HEK293 (cell line): Measurements from ENCODE around the gene RTP5.

Experiments used
- PRDM1 ChIP-seq: fragments of 450-650 bp; formaldehyde crosslinking; IDR thresholded peaks from 2 replicates; pipeline ENCODE4; 2016; ENCODE audit warnings: missing biosample characterization, missing genetic modification characterization
- TRIM28 ChIP-seq: IDR thresholded peaks from 2 replicates; pipeline ENCODE4 v1.6.1; 2011; ENCODE audit warnings: low read length, control low read depth, borderline replicate concordance
- YY1 ChIP-seq: fragments of 450-650 bp; formaldehyde crosslinking; IDR thresholded peaks from 2 replicates; pipeline ENCODE4 v1.5.1; 2018; ENCODE audit warnings: missing biosample characterization, missing genetic modification characterization
- ZEB2 ChIP-seq: fragments of 450-650 bp; formaldehyde crosslinking; IDR thresholded peaks from 2 replicates; pipeline ENCODE4 v1.5.1; 2016; ENCODE audit warnings: missing biosample characterization, missing genetic modification characterization
- ZNF2 ChIP-seq: fragments of 450-650 bp; formaldehyde crosslinking; IDR thresholded peaks from 2 replicates; pipeline ENCODE4 v1.5.1; 2016; ENCODE audit warnings: missing biosample characterization, missing genetic modification characterization
- ZNF24 ChIP-seq: fragments of 450-650 bp; formaldehyde crosslinking; IDR thresholded peaks from 2 replicates; pipeline ENCODE4 v1.5.1; 2016; ENCODE audit warnings: missing biosample characterization, missing genetic modification characterization
- ZNF394 ChIP-seq: fragments of 450-650 bp; formaldehyde crosslinking; IDR thresholded peaks from 2 replicates; pipeline ENCODE4 v1.5.1; 2016; ENCODE audit warnings: missing biosample characterization, missing genetic modification characterization, mild to moderate bottlenecking, moderate library complexity, borderline replicate concordance
- ZNF777 ChIP-seq: fragments of 450-650 bp; formaldehyde crosslinking; IDR thresholded peaks from 2 replicates; pipeline ENCODE4 v1.5.1; 2017; ENCODE audit warnings: missing biosample characterization, missing genetic modification characterization, borderline replicate concordance
- ZNF791 ChIP-seq: fragments of 450-650 bp; formaldehyde crosslinking; IDR thresholded peaks from 2 replicates; pipeline ENCODE4 v1.5.1; 2016; ENCODE audit warnings: missing biosample characterization, missing genetic modification characterization
- TF ChIP-seq, protein P1 (sequence below): fragments of 450-650 bp; formaldehyde crosslinking; IDR thresholded peaks from 2 replicates; pipeline ENCODE4 v1.5.1; 2016; ENCODE audit warnings: missing biosample characterization, missing genetic modification characterization
- TF ChIP-seq, protein P2 (sequence below): fragments of 450-650 bp; formaldehyde crosslinking; IDR thresholded peaks from 2 replicates; pipeline ENCODE4 v1.5.1; 2017; ENCODE audit warnings: missing biosample characterization, missing genetic modification characterization
- TF ChIP-seq, protein P3 (sequence below): fragments of 450-650 bp; formaldehyde crosslinking; IDR thresholded peaks from 2 replicates; pipeline ENCODE4 v1.5.1; 2016; ENCODE audit warnings: missing biosample characterization, missing genetic modification characterization, borderline replicate concordance
- TF ChIP-seq, protein P4 (sequence below): fragments of 450-650 bp; formaldehyde crosslinking; IDR thresholded peaks from 2 replicates; pipeline ENCODE4 v1.5.1; 2016; ENCODE audit warnings: missing biosample characterization, missing genetic modification characterization
- TF ChIP-seq, protein P5 (sequence below): fragments of 450-650 bp; formaldehyde crosslinking; IDR thresholded peaks from 2 replicates; pipeline ENCODE4 v1.5.1; 2016; ENCODE audit warnings: missing biosample characterization, missing genetic modification characterization

DNA sequence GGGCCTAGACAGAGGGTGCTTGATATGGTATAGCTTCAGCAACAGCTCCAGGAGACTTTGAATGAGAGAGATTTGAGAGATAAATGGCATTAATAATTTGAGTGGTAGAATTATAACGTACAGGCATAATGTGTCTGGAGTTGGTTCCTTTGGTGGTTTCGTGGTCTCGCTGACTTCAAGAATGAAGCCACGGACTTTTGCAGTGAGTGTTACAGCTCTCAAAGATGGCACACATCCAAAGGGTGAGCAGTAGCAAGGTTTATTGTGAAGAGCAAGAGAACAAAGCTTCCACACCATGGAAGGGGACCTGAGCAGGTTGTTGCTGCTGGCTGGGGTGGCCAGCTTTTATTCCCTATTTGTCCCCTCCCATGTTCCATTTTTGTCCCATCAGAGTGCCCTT is 33.9 kb upstream of the RTP5 start:
- TF ChIP-seq, protein P1, sequence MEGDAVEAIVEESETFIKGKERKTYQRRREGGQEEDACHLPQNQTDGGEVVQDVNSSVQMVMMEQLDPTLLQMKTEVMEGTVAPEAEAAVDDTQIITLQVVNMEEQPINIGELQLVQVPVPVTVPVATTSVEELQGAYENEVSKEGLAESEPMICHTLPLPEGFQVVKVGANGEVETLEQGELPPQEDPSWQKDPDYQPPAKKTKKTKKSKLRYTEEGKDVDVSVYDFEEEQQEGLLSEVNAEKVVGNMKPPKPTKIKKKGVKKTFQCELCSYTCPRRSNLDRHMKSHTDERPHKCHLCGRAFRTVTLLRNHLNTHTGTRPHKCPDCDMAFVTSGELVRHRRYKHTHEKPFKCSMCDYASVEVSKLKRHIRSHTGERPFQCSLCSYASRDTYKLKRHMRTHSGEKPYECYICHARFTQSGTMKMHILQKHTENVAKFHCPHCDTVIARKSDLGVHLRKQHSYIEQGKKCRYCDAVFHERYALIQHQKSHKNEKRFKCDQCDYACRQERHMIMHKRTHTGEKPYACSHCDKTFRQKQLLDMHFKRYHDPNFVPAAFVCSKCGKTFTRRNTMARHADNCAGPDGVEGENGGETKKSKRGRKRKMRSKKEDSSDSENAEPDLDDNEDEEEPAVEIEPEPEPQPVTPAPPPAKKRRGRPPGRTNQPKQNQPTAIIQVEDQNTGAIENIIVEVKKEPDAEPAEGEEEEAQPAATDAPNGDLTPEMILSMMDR (tag by site-specific recombination) = no peak
- TF ChIP-seq ZNF394 (tag by site-specific recombination) (no peak), YY1 (no peak), ZNF2 (no peak), ZNF791 (tag by site-specific recombination) (no peak), TRIM28 (no peak), ZNF777 (tag by site-specific recombination) (no peak), ZNF24 (tag by site-specific recombination) (no peak), ZEB2 (tag by site-specific recombination) (no peak), PRDM1 (tag by site-specific recombination) (no peak)
- TF ChIP-seq, protein P2, sequence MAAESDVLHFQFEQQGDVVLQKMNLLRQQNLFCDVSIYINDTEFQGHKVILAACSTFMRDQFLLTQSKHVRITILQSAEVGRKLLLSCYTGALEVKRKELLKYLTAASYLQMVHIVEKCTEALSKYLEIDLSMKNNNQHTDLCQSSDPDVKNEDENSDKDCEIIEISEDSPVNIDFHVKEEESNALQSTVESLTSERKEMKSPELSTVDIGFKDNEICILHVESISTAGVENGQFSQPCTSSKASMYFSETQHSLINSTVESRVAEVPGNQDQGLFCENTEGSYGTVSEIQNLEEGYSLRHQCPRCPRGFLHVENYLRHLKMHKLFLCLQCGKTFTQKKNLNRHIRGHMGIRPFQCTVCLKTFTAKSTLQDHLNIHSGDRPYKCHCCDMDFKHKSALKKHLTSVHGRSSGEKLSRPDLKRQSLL (tag by site-specific recombination) = no peak
- TF ChIP-seq, protein P3, sequence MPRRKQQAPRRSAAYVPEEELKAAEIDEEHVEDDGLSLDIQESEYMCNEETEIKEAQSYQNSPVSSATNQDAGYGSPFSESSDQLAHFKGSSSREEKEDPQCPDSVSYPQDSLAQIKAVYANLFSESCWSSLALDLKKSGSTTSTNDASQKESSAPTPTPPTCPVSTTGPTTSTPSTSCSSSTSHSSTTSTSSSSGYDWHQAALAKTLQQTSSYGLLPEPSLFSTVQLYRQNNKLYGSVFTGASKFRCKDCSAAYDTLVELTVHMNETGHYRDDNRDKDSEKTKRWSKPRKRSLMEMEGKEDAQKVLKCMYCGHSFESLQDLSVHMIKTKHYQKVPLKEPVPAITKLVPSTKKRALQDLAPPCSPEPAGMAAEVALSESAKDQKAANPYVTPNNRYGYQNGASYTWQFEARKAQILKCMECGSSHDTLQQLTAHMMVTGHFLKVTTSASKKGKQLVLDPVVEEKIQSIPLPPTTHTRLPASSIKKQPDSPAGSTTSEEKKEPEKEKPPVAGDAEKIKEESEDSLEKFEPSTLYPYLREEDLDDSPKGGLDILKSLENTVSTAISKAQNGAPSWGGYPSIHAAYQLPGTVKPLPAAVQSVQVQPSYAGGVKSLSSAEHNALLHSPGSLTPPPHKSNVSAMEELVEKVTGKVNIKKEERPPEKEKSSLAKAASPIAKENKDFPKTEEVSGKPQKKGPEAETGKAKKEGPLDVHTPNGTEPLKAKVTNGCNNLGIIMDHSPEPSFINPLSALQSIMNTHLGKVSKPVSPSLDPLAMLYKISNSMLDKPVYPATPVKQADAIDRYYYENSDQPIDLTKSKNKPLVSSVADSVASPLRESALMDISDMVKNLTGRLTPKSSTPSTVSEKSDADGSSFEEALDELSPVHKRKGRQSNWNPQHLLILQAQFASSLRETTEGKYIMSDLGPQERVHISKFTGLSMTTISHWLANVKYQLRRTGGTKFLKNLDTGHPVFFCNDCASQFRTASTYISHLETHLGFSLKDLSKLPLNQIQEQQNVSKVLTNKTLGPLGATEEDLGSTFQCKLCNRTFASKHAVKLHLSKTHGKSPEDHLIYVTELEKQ (tag by site-specific recombination) = no peak
- TF ChIP-seq, protein P4, sequence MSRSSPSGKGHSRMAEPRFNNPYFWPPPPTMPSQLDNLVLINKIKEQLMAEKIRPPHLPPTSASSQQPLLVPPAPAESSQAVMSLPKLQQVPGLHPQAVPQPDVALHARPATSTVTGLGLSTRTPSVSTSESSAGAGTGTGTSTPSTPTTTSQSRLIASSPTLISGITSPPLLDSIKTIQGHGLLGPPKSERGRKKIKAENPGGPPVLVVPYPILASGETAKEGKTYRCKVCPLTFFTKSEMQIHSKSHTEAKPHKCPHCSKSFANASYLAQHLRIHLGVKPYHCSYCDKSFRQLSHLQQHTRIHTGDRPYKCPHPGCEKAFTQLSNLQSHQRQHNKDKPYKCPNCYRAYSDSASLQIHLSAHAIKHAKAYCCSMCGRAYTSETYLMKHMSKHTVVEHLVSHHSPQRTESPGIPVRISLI (tag by site-specific recombination) = no peak
- TF ChIP-seq, protein P5, sequence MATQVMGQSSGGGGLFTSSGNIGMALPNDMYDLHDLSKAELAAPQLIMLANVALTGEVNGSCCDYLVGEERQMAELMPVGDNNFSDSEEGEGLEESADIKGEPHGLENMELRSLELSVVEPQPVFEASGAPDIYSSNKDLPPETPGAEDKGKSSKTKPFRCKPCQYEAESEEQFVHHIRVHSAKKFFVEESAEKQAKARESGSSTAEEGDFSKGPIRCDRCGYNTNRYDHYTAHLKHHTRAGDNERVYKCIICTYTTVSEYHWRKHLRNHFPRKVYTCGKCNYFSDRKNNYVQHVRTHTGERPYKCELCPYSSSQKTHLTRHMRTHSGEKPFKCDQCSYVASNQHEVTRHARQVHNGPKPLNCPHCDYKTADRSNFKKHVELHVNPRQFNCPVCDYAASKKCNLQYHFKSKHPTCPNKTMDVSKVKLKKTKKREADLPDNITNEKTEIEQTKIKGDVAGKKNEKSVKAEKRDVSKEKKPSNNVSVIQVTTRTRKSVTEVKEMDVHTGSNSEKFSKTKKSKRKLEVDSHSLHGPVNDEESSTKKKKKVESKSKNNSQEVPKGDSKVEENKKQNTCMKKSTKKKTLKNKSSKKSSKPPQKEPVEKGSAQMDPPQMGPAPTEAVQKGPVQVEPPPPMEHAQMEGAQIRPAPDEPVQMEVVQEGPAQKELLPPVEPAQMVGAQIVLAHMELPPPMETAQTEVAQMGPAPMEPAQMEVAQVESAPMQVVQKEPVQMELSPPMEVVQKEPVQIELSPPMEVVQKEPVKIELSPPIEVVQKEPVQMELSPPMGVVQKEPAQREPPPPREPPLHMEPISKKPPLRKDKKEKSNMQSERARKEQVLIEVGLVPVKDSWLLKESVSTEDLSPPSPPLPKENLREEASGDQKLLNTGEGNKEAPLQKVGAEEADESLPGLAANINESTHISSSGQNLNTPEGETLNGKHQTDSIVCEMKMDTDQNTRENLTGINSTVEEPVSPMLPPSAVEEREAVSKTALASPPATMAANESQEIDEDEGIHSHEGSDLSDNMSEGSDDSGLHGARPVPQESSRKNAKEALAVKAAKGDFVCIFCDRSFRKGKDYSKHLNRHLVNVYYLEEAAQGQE = no peak
